Mucosa of descending colon (tissue), 3 donors: Measurements from ENCODE around the gene MPHOSPH9. TPM values are rescaled to one million over a fixed set of nuclear protein-coding genes. Genes with fewer than 3 reads are reported as not detected.

Source experiments
- ATAC-seq: fragments of 200-7000 bp; cut with Tn5 transposase; one replicate; pipeline ENCODE4 v1.9.1; 2020; ENCODE audit warnings: mild to moderate bottlenecking, moderate library complexity
- DNase-seq, 3 donors: peaks; one replicate each; pipeline ENCODE4 v3.0.0-alpha.2; 2020
- H3K36me3 ChIP-seq: fragments of 200-600 bp; one replicate; pipeline ENCODE4 v1.8.0; 2021; ENCODE audit warnings: low read depth, mild to moderate bottlenecking
- H3K4me1 ChIP-seq: fragments of 200-600 bp; one replicate; pipeline ENCODE4 v1.8.0; 2021; ENCODE audit warnings: low read depth, mild to moderate bottlenecking
- H3K4me3 ChIP-seq: fragments of 200-600 bp; one replicate; pipeline ENCODE4 v1.8.0; 2021; ENCODE audit warnings: mild to moderate bottlenecking
- H3K9me3 ChIP-seq: fragments of 200-600 bp; one replicate; pipeline ENCODE4 v1.8.0; 2021; ENCODE audit warnings: mild to moderate bottlenecking
- intact Hi-C, 2 donors: fragments of 100-400 bp; cut with DNase I in 1 of 2; cut with micrococcal nuclease in 1 of 2; formaldehyde crosslinking; loops; one replicate each; pipeline versions ENCODE4 v1.11.0 to v1.11.1; 2022; cut with DNase I, micrococcal nuclease
- total RNA-seq, 3 donors: library from RNA; stranded (reverse); fragmentation: NEBNext Ultra II Directional in 2 of 3; extraction: Animal tissue kit (Norgen Biotek cat#: 25700) in 2 of 3; gene quantifications; one replicate each; pipeline versions ENCODE4 v1.2.1 to v1.2.4, GENCODE V29; 2021 to 2023
- TF ChIP-seq, protein P1 (sequence below): fragments of 200-600 bp; IDR thresholded peaks from one replicate; pipeline ENCODE4 v1.8.0; 2022; ENCODE audit warnings: antibody characterized with exemption, mild to moderate bottlenecking
- donor health status: DM: no; HTN: no; CAD: no; lungs with moderate emphysema.
- donor health status: DM: no; HTN: no; CAD: no.
- donor health status: DM: no; HTN: yes; CAD: no.

The MPHOSPH9 gene
- total RNA-seq, 3 donors from 2014 or later, result 19.6 to 28.7 (median 19.8) TPM

DNA sequence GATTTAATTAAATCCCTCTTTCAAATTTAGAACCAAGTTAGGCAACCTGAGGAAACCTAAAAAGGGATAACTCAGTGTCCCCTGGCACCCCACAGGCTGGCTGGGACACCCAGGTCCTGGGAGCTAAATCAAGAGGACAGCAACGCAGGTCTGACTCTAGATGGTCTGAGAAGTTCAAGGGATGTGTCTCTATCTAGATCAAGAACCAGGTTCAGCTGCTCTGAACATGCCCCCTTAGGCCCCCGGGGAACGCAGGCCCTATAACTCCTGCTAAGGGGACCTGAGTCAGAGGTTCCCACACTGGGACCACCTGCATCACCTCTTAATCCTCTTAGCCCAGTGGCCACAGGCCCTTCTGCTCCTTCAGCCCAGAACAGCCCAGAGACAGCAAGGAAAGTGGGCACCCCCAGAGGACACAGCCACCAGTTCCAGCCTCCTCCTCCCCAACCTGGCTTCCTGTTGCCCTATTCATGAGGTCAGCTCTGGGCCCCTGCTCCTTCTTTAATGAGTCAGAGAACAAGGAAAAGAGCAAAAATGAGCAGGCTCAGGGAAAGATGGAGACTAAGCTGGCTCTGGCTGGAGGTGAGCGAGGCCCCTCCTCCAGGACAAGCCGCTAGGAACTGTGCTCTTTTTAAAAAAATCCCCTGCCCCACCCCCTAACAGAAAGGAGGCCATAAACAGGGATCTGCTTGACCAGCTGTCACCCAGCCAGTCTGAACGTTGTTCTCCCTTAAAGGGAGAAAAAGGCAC is 92.8 kb downstream of the MPHOSPH9 start:
- H3K9me3 ChIP-seq, result no peaks in the 10 kb centered on the region
- no peak overlapping the region for H3K4me3 ChIP-seq
- H3K4me1 ChIP-seq, result peaks cover 46% of the 10 kb centered on the region
- ATAC-seq (peak; percentile 66), DNase-seq (peak in 2 of 3 donors; percentile 55 to 70)
- H3K36me3 ChIP-seq, result no peaks in the 10 kb centered on the region
- TF ChIP-seq, protein P1, sequence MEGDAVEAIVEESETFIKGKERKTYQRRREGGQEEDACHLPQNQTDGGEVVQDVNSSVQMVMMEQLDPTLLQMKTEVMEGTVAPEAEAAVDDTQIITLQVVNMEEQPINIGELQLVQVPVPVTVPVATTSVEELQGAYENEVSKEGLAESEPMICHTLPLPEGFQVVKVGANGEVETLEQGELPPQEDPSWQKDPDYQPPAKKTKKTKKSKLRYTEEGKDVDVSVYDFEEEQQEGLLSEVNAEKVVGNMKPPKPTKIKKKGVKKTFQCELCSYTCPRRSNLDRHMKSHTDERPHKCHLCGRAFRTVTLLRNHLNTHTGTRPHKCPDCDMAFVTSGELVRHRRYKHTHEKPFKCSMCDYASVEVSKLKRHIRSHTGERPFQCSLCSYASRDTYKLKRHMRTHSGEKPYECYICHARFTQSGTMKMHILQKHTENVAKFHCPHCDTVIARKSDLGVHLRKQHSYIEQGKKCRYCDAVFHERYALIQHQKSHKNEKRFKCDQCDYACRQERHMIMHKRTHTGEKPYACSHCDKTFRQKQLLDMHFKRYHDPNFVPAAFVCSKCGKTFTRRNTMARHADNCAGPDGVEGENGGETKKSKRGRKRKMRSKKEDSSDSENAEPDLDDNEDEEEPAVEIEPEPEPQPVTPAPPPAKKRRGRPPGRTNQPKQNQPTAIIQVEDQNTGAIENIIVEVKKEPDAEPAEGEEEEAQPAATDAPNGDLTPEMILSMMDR, result no peak
- intact Hi-C loops, result loop anchor here in 1 of 2 donors (10.0 kb wide), 1 partner anchor 155 kb away; the partner anchor contains the start of gene ARL6IP4

DNA sequence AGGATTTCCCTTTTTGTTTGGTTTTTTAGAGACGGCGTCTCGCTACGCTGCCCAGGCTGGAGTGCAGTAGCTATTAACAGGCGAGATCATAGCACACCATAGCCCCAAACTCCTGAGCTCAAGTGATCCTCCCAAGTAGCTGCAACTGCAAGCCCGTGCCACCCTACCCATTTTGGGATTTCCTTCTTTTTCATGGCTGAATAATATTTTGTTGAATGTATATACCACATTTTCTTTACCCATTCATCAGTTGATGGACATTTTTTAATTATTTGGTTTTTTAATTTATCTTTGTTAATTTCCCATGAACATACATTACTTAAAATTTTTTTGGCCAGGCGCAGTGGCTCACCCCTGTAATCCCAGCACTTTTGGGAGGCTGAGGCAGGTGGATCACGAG is 97.3 kb downstream of the MPHOSPH9 start:
- no peaks in the 10 kb centered on the region for H3K9me3 ChIP-seq
- TF ChIP-seq, protein P1, result no peak
- intact Hi-C loops, result no loop called here
- peaks cover 44% of the 10 kb centered on the region for H3K4me1 ChIP-seq
- H3K36me3 ChIP-seq, result no peaks in the 10 kb centered on the region
- DNase-seq, result no peak
- ATAC-seq, result no peak
- no peak overlapping the region for H3K4me3 ChIP-seq

DNA sequence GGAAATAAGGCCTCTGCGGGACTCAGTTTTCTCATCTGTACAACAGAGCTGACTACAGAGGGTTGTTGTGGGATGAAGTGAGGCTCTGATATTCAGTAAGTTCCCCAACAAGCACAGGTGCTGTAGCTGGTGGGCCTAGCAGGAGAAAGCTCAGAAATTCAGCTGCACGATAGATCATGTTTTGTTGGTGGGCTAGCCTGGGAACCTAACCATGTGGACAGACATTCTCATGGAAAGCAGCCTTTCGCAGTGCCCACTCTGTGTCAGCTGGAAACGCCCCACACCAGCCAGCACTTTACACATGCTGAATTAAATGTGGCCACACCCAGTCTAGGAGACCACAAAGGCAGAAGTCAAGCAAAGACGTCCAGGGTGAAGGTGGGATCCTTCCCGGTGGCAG is 98.1 kb downstream of the MPHOSPH9 start:
- H3K36me3 ChIP-seq, result no peaks in the 10 kb centered on the region
- intact Hi-C loops, result no loop called here
- H3K4me3 ChIP-seq, result no peak overlapping the region
- DNase-seq (no peak), ATAC-seq (no peak)
- H3K9me3 ChIP-seq, result no peaks in the 10 kb centered on the region
- peaks cover 39% of the 10 kb centered on the region for H3K4me1 ChIP-seq
- TF ChIP-seq, protein P1, result no peak

DNA sequence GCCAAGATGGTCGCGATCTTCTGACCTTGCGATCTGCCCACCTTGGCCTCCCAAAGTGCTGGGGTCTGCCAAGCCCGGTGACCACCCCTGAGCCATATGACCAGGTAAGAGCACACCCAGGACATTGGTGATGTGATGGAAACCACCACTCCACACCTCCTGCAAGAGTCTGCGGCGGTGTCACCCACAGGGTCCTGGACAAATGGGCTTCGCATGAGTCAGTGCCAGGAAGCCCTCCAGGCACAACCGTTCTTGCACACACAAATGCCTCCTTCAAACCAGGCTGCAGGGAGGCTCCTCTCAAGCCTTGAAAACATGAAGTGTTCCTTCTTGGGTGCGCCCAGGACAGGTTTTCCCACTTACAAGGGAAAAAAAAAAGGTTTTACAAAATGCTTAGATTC is 98.7 kb downstream of the MPHOSPH9 start:
- ATAC-seq (no peak), DNase-seq (no peak)
- intact Hi-C loops, result no loop called here
- TF ChIP-seq, protein P1, result no peak
- H3K4me1 ChIP-seq, result peaks cover 36% of the 10 kb centered on the region
- no peak overlapping the region for H3K4me3 ChIP-seq
- H3K9me3 ChIP-seq, result no peaks in the 10 kb centered on the region
- no peaks in the 10 kb centered on the region for H3K36me3 ChIP-seq

DNA sequence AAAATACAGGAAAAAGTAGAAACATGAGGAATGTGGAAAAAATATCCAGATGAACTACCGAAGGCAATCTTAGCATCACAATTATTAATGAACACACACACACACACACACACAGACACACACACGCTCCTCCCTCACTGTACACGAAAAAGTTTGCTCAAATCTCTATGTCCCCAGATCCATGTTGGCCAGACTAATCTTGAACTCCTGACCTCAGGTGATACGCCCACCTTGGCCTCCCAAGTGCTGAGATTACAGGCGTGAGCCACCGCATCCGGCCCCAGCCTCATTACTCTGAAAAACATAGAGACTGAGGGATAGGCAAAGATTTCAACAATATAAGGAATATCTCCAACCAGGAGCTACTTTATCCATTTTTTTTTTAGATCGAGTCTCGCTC is 99.2 kb downstream of the MPHOSPH9 start:
- H3K4me1 ChIP-seq, result peaks cover 33% of the 10 kb centered on the region
- H3K9me3 ChIP-seq, result no peaks in the 10 kb centered on the region
- no peak for ATAC-seq
- intact Hi-C loops, result no loop called here
- DNase-seq, result no peak
- H3K36me3 ChIP-seq, result no peaks in the 10 kb centered on the region
- TF ChIP-seq, protein P1, result no peak
- no peak overlapping the region for H3K4me3 ChIP-seq
